ENCODE measurements around the gene DCST2. TPM values are rescaled to one million over a fixed set of nuclear protein-coding genes. Genes with fewer than 3 reads are reported as not detected.
A peak's percentile ranks its signal among the peaks of the same experiment; 100 is the strongest.

The DCST2 gene
- total RNA-seq, 1 donor from 2014 or later: not detected

- peaks cover 44 to 76% (median 60%) of the 10 kb centered on the region in 3 donors for H3K4me1 ChIP-seq (ENCODE audit: control insufficient read depth in 3 of 3, insufficient read depth in 3 of 3, low read length in 3 of 3)
- peak overlapping the region in 2 of 3 donors; percentile 14 to 35 for H3K9ac ChIP-seq (ENCODE audit: low read depth in 1 of 3, low read length in 3 of 3)
- peak overlapping the region; percentile 44 for H3K27ac ChIP-seq (ENCODE audit: low read depth, low read length)
- peak overlapping the region in 1 of 3 donors; percentile 17 for H3K4me3 ChIP-seq (ENCODE audit: low read length in 3 of 3)
- H3K9me3 ChIP-seq (ENCODE audit: control insufficient read depth in 3 of 3, low read length in 3 of 3): no peaks in the 10 kb centered on the region
- H3K36me3 ChIP-seq (ENCODE audit: control insufficient read depth in 3 of 3, insufficient read depth in 3 of 3, low read length in 3 of 3): peaks cover 12 to 21% (median 13%) of the 10 kb centered on the region in 3 donors
- H3K27me3 ChIP-seq (ENCODE audit: control insufficient read depth in 3 of 3, insufficient read depth in 3 of 3, low read length in 3 of 3): no peaks in the 10 kb centered on the region
Measured at GRCh38 chr1:155012026-155012546, 21.5 kb downstream of the DCST2 start.

DNA sequence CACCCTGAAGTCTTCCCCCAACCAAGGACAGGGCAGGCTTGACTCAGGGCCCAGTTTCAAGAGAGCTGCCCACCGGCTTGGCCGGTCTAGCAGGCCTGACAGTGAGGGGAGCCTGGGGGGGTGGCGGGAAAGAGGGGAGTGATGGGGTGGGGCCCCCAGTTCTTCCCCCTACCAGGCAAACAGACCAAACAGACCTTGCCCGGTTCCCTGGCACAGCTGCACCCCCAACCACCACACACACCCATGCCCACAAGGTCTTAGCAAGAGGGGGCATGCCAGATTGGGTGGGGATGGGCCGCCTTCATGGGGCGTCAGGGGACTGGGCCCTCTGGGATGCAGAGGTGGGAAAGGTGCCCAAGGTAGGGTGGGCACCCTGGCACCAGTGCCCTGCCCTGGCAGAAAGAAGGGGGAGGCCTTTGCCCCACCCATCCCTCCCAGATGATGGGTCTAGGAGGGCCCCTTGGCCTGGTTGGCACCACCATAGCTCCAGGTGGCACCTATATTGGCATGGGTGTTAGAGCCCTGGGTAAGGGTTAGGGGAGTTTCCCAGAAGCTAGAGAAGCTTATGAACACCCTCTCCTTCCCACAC, 22.1 kb downstream of the DCST2 start:
- peak overlapping the region; percentile 44 for H3K27ac ChIP-seq (ENCODE audit: low read depth, low read length)
- H3K36me3 ChIP-seq (ENCODE audit: control insufficient read depth in 3 of 3, insufficient read depth in 3 of 3, low read length in 3 of 3): peaks cover 12 to 19% (median 13%) of the 10 kb centered on the region in 3 donors
- no peaks in the 10 kb centered on the region for H3K27me3 ChIP-seq (ENCODE audit: control insufficient read depth in 3 of 3, insufficient read depth in 3 of 3, low read length in 3 of 3)
- H3K9ac ChIP-seq (ENCODE audit: low read depth in 1 of 3, low read length in 3 of 3): peak overlapping the region in 2 of 3 donors; percentile 32 to 35
- H3K4me1 ChIP-seq (ENCODE audit: control insufficient read depth in 3 of 3, insufficient read depth in 3 of 3, low read length in 3 of 3): peaks cover 44 to 76% (median 60%) of the 10 kb centered on the region in 3 donors
- H3K4me3 ChIP-seq (ENCODE audit: low read length in 3 of 3): peak overlapping the region in 1 of 3 donors; percentile 17
- no peaks in the 10 kb centered on the region for H3K9me3 ChIP-seq (ENCODE audit: control insufficient read depth in 3 of 3, low read length in 3 of 3)

DNA sequence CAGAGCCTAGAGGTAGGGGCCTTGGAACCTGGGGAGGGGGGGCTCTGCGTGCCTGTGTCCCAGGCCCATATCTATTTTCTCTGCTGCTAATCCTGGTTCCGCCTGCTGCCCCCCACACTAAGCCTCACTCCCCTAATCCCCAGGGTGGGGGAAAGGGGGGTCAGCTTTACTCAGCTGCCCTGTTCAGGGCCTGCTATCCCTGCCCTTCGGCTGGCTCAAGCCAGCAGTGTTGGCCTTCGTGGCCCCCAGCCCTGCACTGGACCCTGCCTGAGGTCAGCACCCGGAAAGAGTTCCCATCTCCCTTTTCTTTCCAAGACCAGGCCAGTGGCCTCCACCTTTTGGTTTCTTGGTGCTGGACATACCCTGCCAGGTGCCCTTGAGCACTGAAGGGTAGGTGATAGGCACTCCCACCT, 22.6 kb downstream of the DCST2 start:
- Histone ChIP-seq H3K36me3 (ENCODE audit: control insufficient read depth in 3 of 3, insufficient read depth in 3 of 3, low read length in 3 of 3) (peaks cover 9 to 14% (median 12%) of the 10 kb centered on the region in 3 donors), H3K27me3 (ENCODE audit: control insufficient read depth in 3 of 3, insufficient read depth in 3 of 3, low read length in 3 of 3) (no peaks in the 10 kb centered on the region), H3K4me3 (ENCODE audit: low read length in 3 of 3) (no peak overlapping the region), H3K9ac (ENCODE audit: low read depth in 1 of 3, low read length in 3 of 3) (peak overlapping the region in 2 of 3 donors; percentile 32 to 33), H3K27ac (ENCODE audit: low read depth, low read length) (peak overlapping the region; percentile 97), H3K4me1 (ENCODE audit: control insufficient read depth in 3 of 3, insufficient read depth in 3 of 3, low read length in 3 of 3) (peaks cover 48 to 77% (median 64%) of the 10 kb centered on the region in 3 donors), H3K9me3 (ENCODE audit: control insufficient read depth in 3 of 3, low read length in 3 of 3) (no peaks in the 10 kb centered on the region)

DNA sequence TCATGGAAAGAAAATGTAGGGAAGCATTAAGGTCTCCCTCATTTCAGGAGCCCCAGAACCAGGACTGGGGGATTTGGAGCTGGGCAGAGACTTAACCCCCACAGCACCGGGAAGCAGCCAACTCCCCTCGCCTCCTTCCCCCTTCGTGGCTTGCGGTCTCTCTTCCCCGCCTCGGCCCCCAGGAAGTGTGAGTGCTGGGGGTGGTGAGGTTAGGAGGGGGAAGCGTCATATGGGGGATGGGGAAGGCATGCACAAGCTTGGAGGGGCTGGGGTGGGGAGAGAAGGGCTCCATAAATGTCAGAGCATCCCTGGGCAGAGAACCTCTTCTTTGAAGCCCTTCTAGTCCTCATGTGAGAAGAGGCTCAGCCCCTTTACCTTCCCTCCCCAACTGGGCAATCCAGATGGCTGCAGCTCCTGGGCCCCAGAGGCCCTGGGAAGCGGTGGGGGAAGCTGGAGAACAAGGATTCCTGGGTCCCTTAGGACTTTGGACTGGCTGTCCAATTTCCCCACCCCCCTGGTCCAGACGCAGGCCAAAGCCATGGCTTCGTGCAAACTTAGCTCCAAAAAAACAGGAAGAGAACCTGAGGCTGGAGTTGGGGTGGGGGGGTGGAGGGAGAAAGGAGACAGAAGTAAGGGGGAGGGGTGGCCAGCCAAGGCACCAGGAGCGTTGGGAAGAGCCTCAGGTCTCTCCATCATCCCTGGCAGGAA, 23.2 kb downstream of the DCST2 start:
- no peaks in the 10 kb centered on the region for H3K9me3 ChIP-seq (ENCODE audit: control insufficient read depth in 3 of 3, low read length in 3 of 3)
- H3K9ac ChIP-seq (ENCODE audit: low read depth in 1 of 3, low read length in 3 of 3): peak overlapping the region in 2 of 3 donors; percentile 32 to 33
- H3K4me3 ChIP-seq (ENCODE audit: low read length in 3 of 3): peak overlapping the region in 1 of 3 donors; percentile 9
- H3K27ac ChIP-seq (ENCODE audit: low read depth, low read length): peak overlapping the region; percentile 97
- peaks cover 55 to 80% (median 70%) of the 10 kb centered on the region in 3 donors for H3K4me1 ChIP-seq (ENCODE audit: control insufficient read depth in 3 of 3, insufficient read depth in 3 of 3, low read length in 3 of 3)
- H3K27me3 ChIP-seq (ENCODE audit: control insufficient read depth in 3 of 3, insufficient read depth in 3 of 3, low read length in 3 of 3): no peaks in the 10 kb centered on the region
- H3K36me3 ChIP-seq (ENCODE audit: control insufficient read depth in 3 of 3, insufficient read depth in 3 of 3, low read length in 3 of 3): peaks cover 3 to 12% (median 9%) of the 10 kb centered on the region in 3 donors

DNA sequence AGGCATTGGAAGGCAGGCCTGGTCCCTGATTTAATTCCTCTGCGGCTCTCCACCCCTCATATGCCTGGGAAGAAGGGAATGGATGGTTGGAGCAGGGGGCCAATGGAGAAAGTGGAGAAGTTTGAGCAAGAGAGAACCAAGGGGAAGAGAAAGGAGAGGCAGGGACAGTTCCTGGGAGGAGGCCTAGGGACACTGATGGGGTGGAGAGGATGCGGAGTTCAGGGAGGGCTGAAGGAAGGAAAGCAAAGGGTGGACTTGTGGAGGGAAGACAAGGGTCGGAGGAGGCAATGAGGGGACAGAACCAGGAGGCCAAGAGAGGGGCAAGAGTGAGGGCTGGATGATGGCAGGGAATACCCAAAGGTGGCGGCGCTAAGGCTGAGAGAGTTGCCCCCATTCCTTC, 23.8 kb downstream of the DCST2 start:
- peak overlapping the region in 1 of 3 donors; percentile 51 for H3K9ac ChIP-seq (ENCODE audit: low read depth in 1 of 3, low read length in 3 of 3)
- H3K4me1 ChIP-seq (ENCODE audit: control insufficient read depth in 3 of 3, insufficient read depth in 3 of 3, low read length in 3 of 3): peaks cover 60 to 85% (median 76%) of the 10 kb centered on the region in 3 donors
- peak overlapping the region in 1 of 3 donors; percentile 9 for H3K4me3 ChIP-seq (ENCODE audit: low read length in 3 of 3)
- H3K27ac ChIP-seq (ENCODE audit: low read depth, low read length): peak overlapping the region; percentile 97
- peaks cover 0 to 9% (median 6%) of the 10 kb centered on the region in 3 donors for H3K36me3 ChIP-seq (ENCODE audit: control insufficient read depth in 3 of 3, insufficient read depth in 3 of 3, low read length in 3 of 3)
- H3K27me3 ChIP-seq (ENCODE audit: control insufficient read depth in 3 of 3, insufficient read depth in 3 of 3, low read length in 3 of 3): no peaks in the 10 kb centered on the region
- no peaks in the 10 kb centered on the region for H3K9me3 ChIP-seq (ENCODE audit: control insufficient read depth in 3 of 3, low read length in 3 of 3)

DNA sequence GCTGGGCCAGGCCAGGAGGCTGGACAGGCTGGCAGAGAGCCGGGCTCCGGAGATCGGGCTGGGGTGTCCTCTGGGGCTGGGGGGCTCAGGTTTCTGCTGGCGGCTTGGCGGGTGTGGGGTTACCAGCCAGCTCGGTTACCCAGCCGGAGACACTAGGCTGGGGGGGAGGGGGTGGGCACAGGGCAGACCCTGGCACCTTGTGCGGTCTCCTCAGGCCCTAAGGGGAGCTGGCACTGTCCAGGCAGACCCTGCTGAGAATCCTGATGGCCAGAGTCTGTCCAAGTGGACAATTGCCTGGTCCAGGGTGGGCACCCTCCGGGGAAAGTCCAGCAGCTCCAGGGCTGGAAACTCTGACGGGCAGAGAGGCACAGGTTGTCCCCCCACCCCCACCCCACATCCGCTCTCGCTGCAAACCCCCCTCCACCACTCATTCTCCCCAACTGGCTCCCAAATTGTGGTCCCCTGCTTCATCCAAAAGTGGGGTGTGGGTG, 24.3 kb downstream of the DCST2 start:
- Histone ChIP-seq H3K9ac (ENCODE audit: low read depth in 1 of 3, low read length in 3 of 3) (peak overlapping the region; percentile 60 to 83 (median 76)), H3K27me3 (ENCODE audit: control insufficient read depth in 3 of 3, insufficient read depth in 3 of 3, low read length in 3 of 3) (no peaks in the 10 kb centered on the region), H3K27ac (ENCODE audit: low read depth, low read length) (peak overlapping the region; percentile 97), H3K36me3 (ENCODE audit: control insufficient read depth in 3 of 3, insufficient read depth in 3 of 3, low read length in 3 of 3) (peaks cover 0 to 6% (median 3%) of the 10 kb centered on the region in 3 donors), H3K4me1 (ENCODE audit: control insufficient read depth in 3 of 3, insufficient read depth in 3 of 3, low read length in 3 of 3) (peaks cover 65 to 90% (median 81%) of the 10 kb centered on the region in 3 donors), H3K4me3 (ENCODE audit: low read length in 3 of 3) (peak overlapping the region; percentile 41 to 60 (median 55)), H3K9me3 (ENCODE audit: control insufficient read depth in 3 of 3, low read length in 3 of 3) (no peaks in the 10 kb centered on the region)

DNA sequence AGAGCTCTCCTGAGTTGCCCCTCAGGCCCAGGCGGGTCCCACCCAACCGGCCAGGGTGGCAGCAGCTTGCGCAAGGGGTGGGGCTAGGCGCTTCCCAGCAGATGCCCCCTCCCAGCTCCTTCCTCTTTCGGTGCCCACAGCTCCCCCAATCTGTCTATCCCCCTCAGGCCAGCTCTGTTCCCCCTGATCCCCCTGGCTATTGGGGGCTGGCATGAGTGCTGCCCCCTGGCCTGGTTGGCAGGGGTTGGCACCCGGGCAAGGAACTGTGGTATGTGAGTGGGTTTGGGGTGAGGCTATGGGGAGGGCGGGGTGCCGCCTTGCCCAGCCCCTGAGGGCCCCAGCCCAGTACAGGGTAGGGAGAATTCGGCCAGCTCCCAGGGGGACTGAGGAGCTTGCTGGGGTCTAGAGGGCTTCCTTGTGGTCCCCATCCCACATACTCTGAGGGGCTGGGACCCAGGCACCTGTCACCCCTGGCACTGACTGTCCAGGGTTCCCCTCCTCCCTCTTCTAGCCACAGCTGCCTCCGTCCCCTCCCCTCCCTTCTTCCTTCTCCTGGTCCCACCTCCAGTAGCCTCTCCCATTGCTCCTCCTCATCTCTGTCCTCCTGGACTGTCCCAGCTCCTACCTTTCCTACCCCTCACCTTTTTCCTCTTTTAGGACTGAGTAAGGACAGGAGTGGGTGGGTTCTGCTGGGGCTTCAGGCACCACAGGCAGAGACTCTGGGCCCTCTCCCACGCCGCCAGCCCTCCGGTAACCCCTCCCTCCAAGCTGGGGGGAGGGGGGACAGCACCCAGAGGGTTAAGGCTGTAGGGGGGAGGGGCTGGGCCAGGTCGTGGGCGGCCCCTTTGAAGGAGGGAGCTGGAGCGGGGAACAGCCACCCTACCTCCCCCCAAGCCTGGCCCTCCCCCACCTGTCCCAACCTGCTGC, 25.3 kb downstream of the DCST2 start:
- Histone ChIP-seq H3K4me1 (ENCODE audit: control insufficient read depth in 3 of 3, insufficient read depth in 3 of 3, low read length in 3 of 3) (peaks cover 67 to 92% (median 79%) of the 10 kb centered on the region in 3 donors), H3K9me3 (ENCODE audit: control insufficient read depth in 3 of 3, low read length in 3 of 3) (no peaks in the 10 kb centered on the region), H3K27me3 (ENCODE audit: control insufficient read depth in 3 of 3, insufficient read depth in 3 of 3, low read length in 3 of 3) (no peaks in the 10 kb centered on the region), H3K27ac (ENCODE audit: low read depth, low read length) (peak overlapping the region; percentile 97), H3K4me3 (ENCODE audit: low read length in 3 of 3) (peak overlapping the region; percentile 41 to 60 (median 55)), H3K9ac (ENCODE audit: low read depth in 1 of 3, low read length in 3 of 3) (peak overlapping the region; percentile 76 to 83 (median 77)), H3K36me3 (ENCODE audit: control insufficient read depth in 3 of 3, insufficient read depth in 3 of 3, low read length in 3 of 3) (no peaks in the 10 kb centered on the region)

GRCh38 chr1:155007251-155007828, 26.2 kb downstream of the DCST2 start:
- H3K9me3 ChIP-seq (ENCODE audit: control insufficient read depth in 3 of 3, low read length in 3 of 3): no peaks in the 10 kb centered on the region
- peaks cover 62 to 87% (median 70%) of the 10 kb centered on the region in 3 donors for H3K4me1 ChIP-seq (ENCODE audit: control insufficient read depth in 3 of 3, insufficient read depth in 3 of 3, low read length in 3 of 3)
- H3K36me3 ChIP-seq (ENCODE audit: control insufficient read depth in 3 of 3, insufficient read depth in 3 of 3, low read length in 3 of 3): no peaks in the 10 kb centered on the region
- H3K27ac ChIP-seq (ENCODE audit: low read depth, low read length): peak overlapping the region; percentile 97
- peak overlapping the region; percentile 10 to 83 (median 76) for H3K9ac ChIP-seq (ENCODE audit: low read depth in 1 of 3, low read length in 3 of 3)
- H3K27me3 ChIP-seq (ENCODE audit: control insufficient read depth in 3 of 3, insufficient read depth in 3 of 3, low read length in 3 of 3): no peaks in the 10 kb centered on the region
- H3K4me3 ChIP-seq (ENCODE audit: low read length in 3 of 3): peak overlapping the region in 2 of 3 donors; percentile 55 to 60

DNA sequence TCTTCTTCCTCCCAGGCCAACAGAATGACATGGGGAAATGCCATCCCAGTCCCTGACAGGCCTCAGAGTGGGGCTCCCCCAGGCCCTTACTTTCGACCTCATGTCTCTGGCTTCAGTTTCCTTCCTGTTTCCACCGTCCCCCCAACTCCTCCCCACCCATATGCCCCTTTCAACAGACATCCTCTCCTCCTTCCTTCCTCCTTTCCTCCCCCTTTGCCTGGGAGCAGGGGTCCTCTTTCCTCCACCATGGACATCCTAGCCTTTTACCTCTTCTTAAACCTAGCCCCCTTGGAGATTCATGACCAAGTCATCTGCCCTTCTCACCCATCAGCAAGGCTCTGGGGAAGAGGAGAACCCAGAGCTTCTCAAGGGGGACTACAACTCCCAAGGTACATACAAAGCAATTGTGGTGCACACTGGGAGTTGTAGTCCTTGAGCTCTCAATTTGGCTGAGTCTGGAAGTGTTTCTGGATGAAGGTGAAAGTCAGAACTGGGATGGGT, 26.9 kb downstream of the DCST2 start:
- Histone ChIP-seq H3K27ac (ENCODE audit: low read depth, low read length) (peak overlapping the region; percentile 97), H3K4me1 (ENCODE audit: control insufficient read depth in 3 of 3, insufficient read depth in 3 of 3, low read length in 3 of 3) (peaks cover 55 to 80% (median 63%) of the 10 kb centered on the region in 3 donors), H3K4me3 (ENCODE audit: low read length in 3 of 3) (peak overlapping the region; percentile 9 to 35 (median 14)), H3K36me3 (ENCODE audit: control insufficient read depth in 3 of 3, insufficient read depth in 3 of 3, low read length in 3 of 3) (no peaks in the 10 kb centered on the region), H3K27me3 (ENCODE audit: control insufficient read depth in 3 of 3, insufficient read depth in 3 of 3, low read length in 3 of 3) (no peaks in the 10 kb centered on the region), H3K9me3 (ENCODE audit: control insufficient read depth in 3 of 3, low read length in 3 of 3) (no peaks in the 10 kb centered on the region), H3K9ac (ENCODE audit: low read depth in 1 of 3, low read length in 3 of 3) (peak overlapping the region in 2 of 3 donors; percentile 16 to 61)

Measured in skeletal muscle tissue (tissue), 4 donors.